Measurements from ENCODE around the gene MICB. TPM values are rescaled to one million over a fixed set of nuclear protein-coding genes. Genes with fewer than 3 reads are reported as not detected.

MICB gene
- total and polyA plus RNA-seq, 4 donors, result 1.8 to 6.2 (median 4.1) TPM

GRCh38 chr6:31462964-31463870 is 34.7 kb upstream of the MICB start:
- DNase-seq, result peak; percentile 88 to 93
- Histone ChIP-seq H3K9me3 (ENCODE audit: control insufficient read depth, low read length) (no peaks in the 10 kb centered on the region), H3K27ac (ENCODE audit: low read depth in 1 of 2, low read length in 2 of 2) (no peak overlapping the region), H3K27me3 (ENCODE audit: control insufficient read depth in 1 of 2, insufficient read depth in 2 of 2, low read length in 1 of 2) (no peaks in the 10 kb centered on the region), H3K4me1 (ENCODE audit: control insufficient read depth in 1 of 2, insufficient read depth in 2 of 2, low read length in 2 of 2) (no peaks in the 10 kb centered on the region), H3K4me3 (ENCODE audit: low read length in 2 of 2) (no peak overlapping the region), H3K36me3 (ENCODE audit: control insufficient read depth in 1 of 2, insufficient read depth in 2 of 2, low read length in 1 of 2) (no peaks in the 10 kb centered on the region)
- peak; percentile 90 for ATAC-seq (ENCODE audit: low FRiP score)
- WGBS, 2 donors, result 25 to 26% methylated on average over 29 of the region's 29 CpGs
- intact Hi-C loops (cut with DNase I), result no loop called here

GRCh38 chr6:31464252-31465184 is 33.4 kb upstream of the MICB start:
- no peaks in the 10 kb centered on the region for H3K36me3 ChIP-seq (ENCODE audit: control insufficient read depth in 1 of 2, insufficient read depth in 2 of 2, low read length in 1 of 2)
- no peaks in the 10 kb centered on the region for H3K9me3 ChIP-seq (ENCODE audit: control insufficient read depth, low read length)
- DNase-seq, result no peak
- intact Hi-C loops (cut with DNase I), result no loop called here
- 90 to 92% methylated on average over 7 of the region's 7 CpGs for WGBS, 2 donors
- H3K4me3 ChIP-seq (ENCODE audit: low read length in 2 of 2), result no peak overlapping the region
- H3K27ac ChIP-seq (ENCODE audit: low read depth in 1 of 2, low read length in 2 of 2), result no peak overlapping the region
- H3K4me1 ChIP-seq (ENCODE audit: control insufficient read depth in 1 of 2, insufficient read depth in 2 of 2, low read length in 2 of 2), result no peaks in the 10 kb centered on the region
- H3K27me3 ChIP-seq (ENCODE audit: control insufficient read depth in 1 of 2, insufficient read depth in 2 of 2, low read length in 1 of 2), result no peaks in the 10 kb centered on the region
- ATAC-seq (ENCODE audit: low FRiP score), result no peak

- DNase-seq, result no peak
- no peaks in the 10 kb centered on the region for H3K9me3 ChIP-seq (ENCODE audit: control insufficient read depth, low read length)
- no peaks in the 10 kb centered on the region for H3K27me3 ChIP-seq (ENCODE audit: control insufficient read depth in 1 of 2, insufficient read depth in 2 of 2, low read length in 1 of 2)
- intact Hi-C loops (cut with DNase I), result no loop called here
- H3K4me3 ChIP-seq (ENCODE audit: low read length in 2 of 2), result no peak overlapping the region
- no peak overlapping the region for H3K27ac ChIP-seq (ENCODE audit: low read depth in 1 of 2, low read length in 2 of 2)
- H3K36me3 ChIP-seq (ENCODE audit: control insufficient read depth in 1 of 2, insufficient read depth in 2 of 2, low read length in 1 of 2), result no peaks in the 10 kb centered on the region
- no peak for ATAC-seq (ENCODE audit: low FRiP score)
- 92 to 94% methylated on average over 1 of the region's 1 CpG for WGBS, 2 donors
- H3K4me1 ChIP-seq (ENCODE audit: control insufficient read depth in 1 of 2, insufficient read depth in 2 of 2, low read length in 2 of 2), result no peaks in the 10 kb centered on the region
Measured at GRCh38 chr6:31465185-31465536, 32.8 kb upstream of the MICB start.

GRCh38 chr6:31465718-31466117 is 32.2 kb upstream of the MICB start:
- Histone ChIP-seq H3K4me1 (ENCODE audit: control insufficient read depth in 1 of 2, insufficient read depth in 2 of 2, low read length in 2 of 2) (no peaks in the 10 kb centered on the region), H3K36me3 (ENCODE audit: control insufficient read depth in 1 of 2, insufficient read depth in 2 of 2, low read length in 1 of 2) (no peaks in the 10 kb centered on the region), H3K9me3 (ENCODE audit: control insufficient read depth, low read length) (no peaks in the 10 kb centered on the region), H3K27me3 (ENCODE audit: control insufficient read depth in 1 of 2, insufficient read depth in 2 of 2, low read length in 1 of 2) (no peaks in the 10 kb centered on the region), H3K4me3 (ENCODE audit: low read length in 2 of 2) (no peak overlapping the region), H3K27ac (ENCODE audit: low read depth in 1 of 2, low read length in 2 of 2) (no peak overlapping the region)
- intact Hi-C loops (cut with DNase I), result no loop called here
- DNase-seq (no peak), ATAC-seq (ENCODE audit: low FRiP score) (no peak)
- 90 to 94% methylated on average over 5 of the region's 5 CpGs for WGBS, 2 donors

- Histone ChIP-seq H3K27me3 (ENCODE audit: control insufficient read depth in 1 of 2, insufficient read depth in 2 of 2, low read length in 1 of 2) (no peaks in the 10 kb centered on the region), H3K27ac (ENCODE audit: low read depth in 1 of 2, low read length in 2 of 2) (no peak overlapping the region), H3K4me1 (ENCODE audit: control insufficient read depth in 1 of 2, insufficient read depth in 2 of 2, low read length in 2 of 2) (no peaks in the 10 kb centered on the region), H3K9me3 (ENCODE audit: control insufficient read depth, low read length) (no peaks in the 10 kb centered on the region), H3K36me3 (ENCODE audit: control insufficient read depth in 1 of 2, insufficient read depth in 2 of 2, low read length in 1 of 2) (no peaks in the 10 kb centered on the region), H3K4me3 (ENCODE audit: low read length in 2 of 2) (no peak overlapping the region)
- no peak for ATAC-seq (ENCODE audit: low FRiP score)
- intact Hi-C loops (cut with DNase I), result no loop called here
- WGBS, 2 donors, result 71 to 85% methylated on average over 4 of the region's 4 CpGs
- no peak for DNase-seq
Measured at GRCh38 chr6:31466466-31466865, 31.5 kb upstream of the MICB start.

- DNase-seq (no peak), ATAC-seq (ENCODE audit: low FRiP score) (no peak)
- no peaks in the 10 kb centered on the region for H3K9me3 ChIP-seq (ENCODE audit: control insufficient read depth, low read length)
- intact Hi-C loops (cut with DNase I), result no loop called here
- no peaks in the 10 kb centered on the region for H3K4me1 ChIP-seq (ENCODE audit: control insufficient read depth in 1 of 2, insufficient read depth in 2 of 2, low read length in 2 of 2)
- H3K36me3 ChIP-seq (ENCODE audit: control insufficient read depth in 1 of 2, insufficient read depth in 2 of 2, low read length in 1 of 2), result no peaks in the 10 kb centered on the region
- H3K27ac ChIP-seq (ENCODE audit: low read depth in 1 of 2, low read length in 2 of 2), result no peak overlapping the region
- H3K27me3 ChIP-seq (ENCODE audit: control insufficient read depth in 1 of 2, insufficient read depth in 2 of 2, low read length in 1 of 2), result no peaks in the 10 kb centered on the region
- 67 to 70% methylated on average over 8 of the region's 8 CpGs for WGBS, 2 donors
- H3K4me3 ChIP-seq (ENCODE audit: low read length in 2 of 2), result no peak overlapping the region
Measured at GRCh38 chr6:31467151-31467550, 30.8 kb upstream of the MICB start.

GRCh38 chr6:31468311-31468710 is 29.6 kb upstream of the MICB start:
- intact Hi-C loops (cut with DNase I), result no loop called here
- WGBS, 2 donors, result 95 to 98% methylated on average over 2 of the region's 2 CpGs
- Histone ChIP-seq H3K27ac (ENCODE audit: low read depth in 1 of 2, low read length in 2 of 2) (no peak overlapping the region), H3K4me3 (ENCODE audit: low read length in 2 of 2) (no peak overlapping the region), H3K9me3 (ENCODE audit: control insufficient read depth, low read length) (no peaks in the 10 kb centered on the region), H3K36me3 (ENCODE audit: control insufficient read depth in 1 of 2, insufficient read depth in 2 of 2, low read length in 1 of 2) (no peaks in the 10 kb centered on the region), H3K4me1 (ENCODE audit: control insufficient read depth in 1 of 2, insufficient read depth in 2 of 2, low read length in 2 of 2) (no peaks in the 10 kb centered on the region), H3K27me3 (ENCODE audit: control insufficient read depth in 1 of 2, insufficient read depth in 2 of 2, low read length in 1 of 2) (no peaks in the 10 kb centered on the region)
- DNase-seq (no peak), ATAC-seq (ENCODE audit: low FRiP score) (no peak)

GRCh38 chr6:31470801-31471200 is 27.1 kb upstream of the MICB start:
- no peak for DNase-seq
- WGBS, 2 donors, result 69 to 85% methylated on average over 2 of the region's 2 CpGs

More at GRCh38 chr6:31470801-31471200, 27.1 kb upstream of the MICB start:
- Histone ChIP-seq H3K36me3 (ENCODE audit: control insufficient read depth in 1 of 2, insufficient read depth in 2 of 2, low read length in 1 of 2) (no peaks in the 10 kb centered on the region), H3K27me3 (ENCODE audit: control insufficient read depth in 1 of 2, insufficient read depth in 2 of 2, low read length in 1 of 2) (no peaks in the 10 kb centered on the region), H3K4me3 (ENCODE audit: low read length in 2 of 2) (no peak overlapping the region), H3K4me1 (ENCODE audit: control insufficient read depth in 1 of 2, insufficient read depth in 2 of 2, low read length in 2 of 2) (no peaks in the 10 kb centered on the region), H3K9me3 (ENCODE audit: control insufficient read depth, low read length) (no peaks in the 10 kb centered on the region), H3K27ac (ENCODE audit: low read depth in 1 of 2, low read length in 2 of 2) (no peak overlapping the region)
- ATAC-seq (ENCODE audit: low FRiP score), result no peak
- intact Hi-C loops (cut with DNase I), result no loop called here
